H9 (cell line): ENCODE results near the gene HECTD2. TPM values are rescaled to one million over a fixed set of nuclear protein-coding genes. Genes with fewer than 3 reads are reported as not detected.

Experiments used
- DNase-seq: peaks from one replicate; pipeline ENCODE4 v3.0.0-alpha.2; 2017
- H2AFZ ChIP-seq: one replicate; pipeline ENCODE4 v1.6.1; 2013; ENCODE audit warnings: mild to moderate bottlenecking, low read length, control low read depth, moderate library complexity
- H2AK5ac ChIP-seq: 2 replicates; pipeline ENCODE4 v1.6.1; 2013; ENCODE audit warnings: low read length, control low read depth, mixed read lengths; ENCODE audit not compliant: insufficient read length
- H2BK120ac ChIP-seq: one replicate; pipeline ENCODE4 v1.6.1; 2013; ENCODE audit warnings: low read depth, mild to moderate bottlenecking, low read length, control low read depth, inconsistent platforms; ENCODE audit not compliant: poor library complexity, severe bottlenecking
- H2BK12ac ChIP-seq: 2 replicates; pipeline ENCODE4 v1.6.1; 2013; ENCODE audit warnings: low read length, control low read depth, mixed read lengths, low read depth; ENCODE audit not compliant: insufficient read length
- H2BK15ac ChIP-seq: 2 replicates; pipeline ENCODE4 v1.6.1; 2013; ENCODE audit warnings: low read depth, low read length, control low read depth
- H2BK20ac ChIP-seq: one replicate; pipeline ENCODE4 v1.6.1; 2013; ENCODE audit warnings: low read depth, mild to moderate bottlenecking, low read length, control low read depth, inconsistent platforms; ENCODE audit not compliant: poor library complexity, severe bottlenecking
- H2BK5ac ChIP-seq: 2 replicates; pipeline ENCODE4 v1.6.1; 2013; ENCODE audit warnings: low read length, control low read depth, mixed read lengths; ENCODE audit not compliant: insufficient read length
- H3K14ac ChIP-seq: 2 replicates; pipeline ENCODE4 v1.6.1; 2013; ENCODE audit warnings: low read length, control low read depth; ENCODE audit not compliant: insufficient read depth
- H3K18ac ChIP-seq: 2 replicates; pipeline ENCODE4 v1.6.1; 2013; ENCODE audit warnings: low read depth, mild to moderate bottlenecking, mixed read lengths, low read length, control low read depth; ENCODE audit not compliant: insufficient read length
- H3K23ac ChIP-seq: 2 replicates; pipeline ENCODE4 v1.6.1; 2013; ENCODE audit warnings: low read length, control low read depth, mixed read lengths, low read depth; ENCODE audit not compliant: insufficient read length
- H3K23me2 ChIP-seq: 2 replicates; pipeline ENCODE4 v1.6.1; 2013; ENCODE audit warnings: low read depth, mild to moderate bottlenecking, mixed read lengths, low read length, control low read depth; ENCODE audit not compliant: insufficient read length, poor library complexity, severe bottlenecking
- H3K27ac ChIP-seq: 2 replicates; pipeline ENCODE4 v1.5.1; 2013; ENCODE audit warnings: low read length, control low read depth, mixed read lengths, low read depth; ENCODE audit not compliant: insufficient read length
- H3K27me3 ChIP-seq: 2 replicates; pipeline ENCODE4 v1.6.1; 2013; ENCODE audit warnings: low read length, control low read depth, inconsistent platforms; ENCODE audit not compliant: insufficient read depth
- H3K4ac ChIP-seq: 2 replicates; pipeline ENCODE4 v1.6.1; 2013; ENCODE audit warnings: low read depth, mild to moderate bottlenecking, control low read depth, inconsistent platforms, low read length, moderate library complexity
- H3K4me1 ChIP-seq: 2 replicates; pipeline ENCODE4 v1.6.1; 2013; ENCODE audit warnings: low read length, control low read depth, inconsistent platforms; ENCODE audit not compliant: insufficient read depth
- H3K4me2 ChIP-seq: 2 replicates; pipeline ENCODE4 v1.6.1; 2013; ENCODE audit warnings: low read length, control low read depth, mixed read lengths; ENCODE audit not compliant: insufficient read length, insufficient read depth
- H3K56ac ChIP-seq: 2 replicates; pipeline ENCODE4 v1.6.1; 2013; ENCODE audit warnings: low read depth, mild to moderate bottlenecking, mixed read lengths, low read length, control low read depth; ENCODE audit not compliant: insufficient read length
- H3K79me1 ChIP-seq: 2 replicates; pipeline ENCODE4 v1.6.1; 2013; ENCODE audit warnings: low read depth, mild to moderate bottlenecking, moderate library complexity, low read length, control low read depth, inconsistent platforms; ENCODE audit not compliant: insufficient read depth, poor library complexity, severe bottlenecking
- H3K79me2 ChIP-seq: 2 replicates; pipeline ENCODE4 v1.6.1; 2013; ENCODE audit warnings: low read length, control low read depth, inconsistent platforms; ENCODE audit not compliant: insufficient read depth
- H3K9ac ChIP-seq: 2 replicates; pipeline ENCODE4 v1.6.1; 2013; ENCODE audit warnings: low read length, control low read depth, mixed read lengths; ENCODE audit not compliant: insufficient read length; ENCODE audit errors: extremely low read depth
- H3K9me3 ChIP-seq: one replicate; pipeline ENCODE4 v1.6.1; 2013; ENCODE audit warnings: low read depth, low read length, inconsistent platforms; ENCODE audit not compliant: control insufficient read depth
- H3T11ph ChIP-seq: one replicate; pipeline ENCODE4 v1.6.1; 2013; ENCODE audit warnings: mild to moderate bottlenecking, low read length, control low read depth, inconsistent platforms
- H4K20me1 ChIP-seq: one replicate; pipeline ENCODE4 v1.6.1; 2013; ENCODE audit not compliant: control insufficient read depth, insufficient read length, insufficient read depth
- H4K5ac ChIP-seq: 2 replicates; pipeline ENCODE4 v1.6.1; 2013; ENCODE audit warnings: low read depth, mild to moderate bottlenecking, mixed read lengths, low read length, control low read depth; ENCODE audit not compliant: insufficient read length
- H4K8ac ChIP-seq: replicated peaks from 2 replicates; pipeline ENCODE4 v1.6.1; 2013; ENCODE audit warnings: low read length, control low read depth, mixed read lengths, low read depth; ENCODE audit not compliant: insufficient read length
- H4K91ac ChIP-seq: 2 replicates; pipeline ENCODE4 v1.6.1; 2013; ENCODE audit warnings: low read depth, mild to moderate bottlenecking, moderate library complexity, mixed read lengths, low read length, control low read depth; ENCODE audit not compliant: insufficient read length
- H3K27ac Mint-ChIP-seq, 3 experiments: 2 replicates in 2 of 3; 3 replicates in 1 of 3; pipeline ENCODE4 v1.8.0; 2020 to 2021; ENCODE audit warnings: mixed read lengths in 3 of 3, mild to moderate bottlenecking in 1 of 3, moderate library complexity in 1 of 3
- H3K27me3 Mint-ChIP-seq: 2 replicates; pipeline ENCODE4 v1.8.0; 2021; ENCODE audit warnings: low read depth, mild to moderate bottlenecking, moderate library complexity, mixed read lengths
- H3K36me3 Mint-ChIP-seq, 3 experiments: 2 replicates in 2 of 3; 3 replicates in 1 of 3; pipeline ENCODE4 v1.8.0; 2020 to 2021; ENCODE audit warnings: low read depth in 3 of 3, mixed read lengths in 3 of 3; ENCODE audit not compliant: insufficient read depth in 1 of 3
- H3K4me1 Mint-ChIP-seq, 2 experiments: 2 replicates each; pipeline ENCODE4 v1.8.0; 2020; ENCODE audit warnings: mixed read lengths in 2 of 2
- H3K4me3 Mint-ChIP-seq, 2 experiments: 2 replicates in 1 of 2; 3 replicates in 1 of 2; pipeline ENCODE4 v1.8.0; 2020 to 2021; ENCODE audit warnings: mild to moderate bottlenecking in 2 of 2, mixed read lengths in 2 of 2, moderate library complexity in 1 of 2
- H3K9me3 Mint-ChIP-seq, 2 experiments: 2 replicates in 1 of 2; 3 replicates in 1 of 2; pipeline ENCODE4 v1.8.0; 2020; ENCODE audit warnings: mild to moderate bottlenecking in 2 of 2, mixed read lengths in 2 of 2, moderate library complexity in 1 of 2
- WGBS: extraction: QIAGEN DNeasy Blood & Tissue Kit; methylation state at CpG from one replicate; pipeline ENCODE4 v1.1.7; 2013; ENCODE audit warnings: missing lambda C conversion rate, low lambda C conversion rate, mixed read lengths; ENCODE audit not compliant: insufficient read length; ENCODE audit errors: extremely low coverage; 5-methylcytosine and 5-hydroxymethylcytosine counted together
- total RNA-seq: library from RNA; stranded (reverse); gene quantifications from 2 replicates; pipeline ENCODE4 v1.2.1, GENCODE V29; 2021
- TF ChIP-seq, protein P1 (sequence below): fragments of 200-600 bp; sonication (generic); conservative IDR thresholded peaks from 3 replicates; pipeline ENCODE4 v1.8.0; 2021; ENCODE audit warnings: antibody characterized with exemption, mild to moderate bottlenecking

The HECTD2 gene
- total RNA-seq, 1 experiment from 2014 or later = 13.4 TPM

DNA sequence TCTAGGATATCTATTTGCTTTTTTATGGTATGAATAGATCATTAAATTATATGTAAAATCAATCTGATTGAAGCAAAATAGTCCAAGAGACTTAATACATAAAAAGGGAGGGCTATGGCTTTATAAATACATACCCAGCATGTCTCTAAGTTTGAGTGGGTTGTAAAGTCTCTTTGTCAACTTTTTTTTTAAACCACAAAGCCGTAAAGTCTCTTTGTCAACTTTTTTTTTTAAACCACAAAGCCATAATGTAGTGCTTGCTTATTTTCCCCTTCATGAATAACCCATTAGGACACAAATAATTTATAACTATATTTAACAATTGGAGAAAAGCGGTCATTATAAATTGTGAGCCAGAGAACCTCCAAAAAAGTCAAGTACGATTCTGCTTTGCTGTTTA, 5.7 kb downstream of the HECTD2 start:
- TF ChIP-seq, protein P1, sequence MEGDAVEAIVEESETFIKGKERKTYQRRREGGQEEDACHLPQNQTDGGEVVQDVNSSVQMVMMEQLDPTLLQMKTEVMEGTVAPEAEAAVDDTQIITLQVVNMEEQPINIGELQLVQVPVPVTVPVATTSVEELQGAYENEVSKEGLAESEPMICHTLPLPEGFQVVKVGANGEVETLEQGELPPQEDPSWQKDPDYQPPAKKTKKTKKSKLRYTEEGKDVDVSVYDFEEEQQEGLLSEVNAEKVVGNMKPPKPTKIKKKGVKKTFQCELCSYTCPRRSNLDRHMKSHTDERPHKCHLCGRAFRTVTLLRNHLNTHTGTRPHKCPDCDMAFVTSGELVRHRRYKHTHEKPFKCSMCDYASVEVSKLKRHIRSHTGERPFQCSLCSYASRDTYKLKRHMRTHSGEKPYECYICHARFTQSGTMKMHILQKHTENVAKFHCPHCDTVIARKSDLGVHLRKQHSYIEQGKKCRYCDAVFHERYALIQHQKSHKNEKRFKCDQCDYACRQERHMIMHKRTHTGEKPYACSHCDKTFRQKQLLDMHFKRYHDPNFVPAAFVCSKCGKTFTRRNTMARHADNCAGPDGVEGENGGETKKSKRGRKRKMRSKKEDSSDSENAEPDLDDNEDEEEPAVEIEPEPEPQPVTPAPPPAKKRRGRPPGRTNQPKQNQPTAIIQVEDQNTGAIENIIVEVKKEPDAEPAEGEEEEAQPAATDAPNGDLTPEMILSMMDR = no peak
- H2BK15ac ChIP-seq = no peak overlapping the region
- H3K9ac ChIP-seq = no peak overlapping the region
- H3K23me2 ChIP-seq = peaks cover 3% of the 10 kb centered on the region
- H2BK12ac ChIP-seq = no peak overlapping the region
- no peaks in the 10 kb centered on the region for H3K79me2 ChIP-seq
- H3K9me3 ChIP-seq = no peaks in the 10 kb centered on the region
- DNase-seq = no peak
- H2AK5ac ChIP-seq = no peak overlapping the region
- no peak overlapping the region for H4K8ac ChIP-seq
- no peak overlapping the region for H3K18ac ChIP-seq
- H2BK120ac ChIP-seq = no peak overlapping the region
- Mint-ChIP-seq H3K27me3 (no peaks in the 10 kb centered on the region), H3K27ac (no peak overlapping the region), H3K4me3 (no peak overlapping the region), H3K4me1 (peaks cover 15 to 16% of the 10 kb centered on the region in 2 experiments), H3K36me3 (no peaks in the 10 kb centered on the region), H3K9me3 (no peaks in the 10 kb centered on the region)
- no peak overlapping the region for H2BK5ac ChIP-seq
- H3K4ac ChIP-seq = no peak overlapping the region
- no peak overlapping the region for H3T11ph ChIP-seq
- H3K56ac ChIP-seq = no peak overlapping the region
- H3K4me2 ChIP-seq = no peak overlapping the region
- H2AFZ ChIP-seq = no peak overlapping the region
- no peaks in the 10 kb centered on the region for H3K27me3 ChIP-seq
- H3K27ac ChIP-seq = no peak overlapping the region
- no peak overlapping the region for H4K5ac ChIP-seq
- H4K20me1 ChIP-seq = no peaks in the 10 kb centered on the region
- no peak overlapping the region for H3K14ac ChIP-seq
- WGBS = no CpG with 5 or more reads among the region's 3 CpGs
- no peak overlapping the region for H2BK20ac ChIP-seq
- H3K79me1 ChIP-seq = no peaks in the 10 kb centered on the region
- H3K23ac ChIP-seq = no peak overlapping the region
- H3K4me1 ChIP-seq = no peaks in the 10 kb centered on the region
- no peak overlapping the region for H4K91ac ChIP-seq
